GM03348 (cell line): ENCODE data around the gene MORC4.
A peak's percentile ranks its signal among the peaks of the same experiment; 100 is the strongest.

Source experiments
- DNase-seq: peaks from one replicate; pipeline ENCODE4 v3.0.0; 2012; ENCODE audit warnings: low spot score

Gene MORC4

DNA sequence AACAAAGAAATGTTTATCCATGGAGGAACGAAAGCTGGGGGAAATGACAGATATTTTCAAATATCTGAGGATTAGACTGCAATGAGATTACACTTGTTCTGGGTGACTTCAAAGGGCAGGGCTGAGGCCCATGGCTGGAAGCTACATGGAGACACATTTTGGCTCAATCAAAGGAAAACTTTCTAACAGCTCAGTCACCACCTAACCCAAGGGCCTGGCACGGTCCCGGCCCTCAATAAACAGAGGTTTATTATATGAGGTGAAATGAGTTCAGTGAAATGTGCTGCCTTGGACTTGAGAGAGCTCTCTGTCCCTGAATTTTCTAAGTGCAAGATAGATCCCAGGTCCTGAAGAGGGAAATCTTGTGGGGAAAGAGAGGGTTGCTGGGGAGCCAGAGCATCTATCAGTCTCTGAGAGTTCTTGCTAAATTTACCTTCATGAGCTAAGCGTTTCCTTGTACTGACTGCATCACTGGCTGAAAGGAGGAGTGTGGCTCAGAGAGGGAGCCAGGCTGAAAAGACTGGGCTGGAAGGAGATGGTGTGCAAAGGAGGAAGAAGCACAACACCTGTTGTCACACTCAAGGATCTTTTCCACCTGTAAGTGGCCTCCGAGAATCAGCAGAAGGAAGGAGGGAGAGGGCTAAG, 94.8 kb downstream of the MORC4 start:
- no peak for DNase-seq

DNA sequence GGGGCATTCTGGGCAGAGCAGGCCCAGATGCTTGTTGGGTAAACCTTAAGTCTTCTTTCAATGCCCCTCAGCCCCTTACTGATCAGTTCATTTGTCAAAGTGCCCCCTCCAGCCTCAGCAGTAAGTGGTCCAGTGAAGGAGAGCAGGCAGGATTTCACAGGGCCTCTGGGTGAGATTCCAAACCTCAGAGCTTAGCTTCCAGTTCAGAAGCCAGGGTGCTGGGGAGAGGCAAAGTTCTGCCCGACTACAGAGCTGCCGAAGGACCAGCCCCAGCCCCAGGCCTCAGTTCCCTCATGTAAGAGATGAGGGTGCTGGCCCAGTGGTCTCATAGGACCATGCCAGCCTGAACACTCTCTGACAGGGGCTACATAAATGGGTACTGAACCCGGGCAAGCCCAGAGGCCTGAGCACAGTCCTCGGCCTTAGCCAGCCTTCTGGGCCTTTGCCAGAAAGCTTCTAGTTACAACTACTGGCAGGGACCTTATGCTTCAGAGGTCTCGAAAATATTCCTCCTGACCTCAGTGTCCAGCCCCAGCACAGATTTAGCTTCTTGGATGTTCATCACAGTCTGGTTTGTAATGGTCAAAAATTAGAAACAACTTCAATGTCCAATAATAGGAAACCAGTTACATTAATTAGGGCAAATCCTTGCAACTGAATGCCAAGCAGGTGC, 96.0 kb downstream of the MORC4 start:
- DNase-seq, result no peak

DNA sequence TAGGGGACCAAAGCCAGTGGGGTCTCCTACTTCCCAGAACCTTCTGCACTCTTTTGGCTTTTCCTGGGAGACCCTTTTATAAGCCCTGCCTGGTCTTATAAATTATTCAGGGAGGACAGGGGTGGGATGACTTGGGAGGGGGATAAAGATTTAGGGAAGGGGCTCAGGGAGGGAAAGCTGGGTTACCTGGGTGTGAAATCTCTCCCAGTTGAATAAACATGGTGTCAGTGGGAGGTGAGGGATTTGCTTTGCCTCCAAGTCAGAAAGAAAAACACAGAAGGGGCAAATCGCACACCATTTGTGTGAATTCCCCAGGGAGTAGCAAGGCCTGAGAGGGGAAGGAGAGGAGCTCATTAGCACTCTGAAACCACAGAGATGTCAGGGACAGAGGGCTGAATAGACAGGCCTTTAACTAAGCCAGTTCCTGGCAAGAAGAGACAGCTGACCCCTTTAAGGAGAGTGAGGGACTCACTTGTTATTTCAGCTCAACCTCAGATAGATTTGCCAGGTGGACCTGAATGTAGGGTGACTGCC, 96.7 kb downstream of the MORC4 start, which contains the start of gene RIPPLY1:
Gene RIPPLY1, minus strand, starts transcription at position 51 of the 534 bp plus-strand sequence. CDS start 54 bp downstream, outside the sequence.
- no peak for DNase-seq

DNA sequence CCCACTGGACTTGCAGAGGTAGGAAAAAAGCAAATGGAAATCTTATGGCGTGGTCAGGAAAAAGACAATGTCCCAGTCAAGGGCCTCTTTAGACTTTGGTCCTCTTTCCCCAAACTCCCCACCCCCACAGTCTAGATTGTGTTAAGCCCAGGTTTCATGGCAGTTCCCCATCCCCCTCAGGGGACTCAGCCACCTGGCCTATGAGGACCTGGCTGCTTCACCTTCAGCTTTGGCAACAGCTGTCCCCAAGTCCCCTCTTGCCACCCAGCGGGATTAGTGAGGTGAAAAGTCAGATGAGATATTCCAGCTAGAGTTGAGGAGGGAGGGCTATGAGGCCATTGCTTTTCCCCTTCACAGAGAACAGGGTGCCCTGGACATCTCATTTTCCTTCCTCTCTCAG, 97.3 kb downstream of the MORC4 start:
- no peak for DNase-seq

DNA sequence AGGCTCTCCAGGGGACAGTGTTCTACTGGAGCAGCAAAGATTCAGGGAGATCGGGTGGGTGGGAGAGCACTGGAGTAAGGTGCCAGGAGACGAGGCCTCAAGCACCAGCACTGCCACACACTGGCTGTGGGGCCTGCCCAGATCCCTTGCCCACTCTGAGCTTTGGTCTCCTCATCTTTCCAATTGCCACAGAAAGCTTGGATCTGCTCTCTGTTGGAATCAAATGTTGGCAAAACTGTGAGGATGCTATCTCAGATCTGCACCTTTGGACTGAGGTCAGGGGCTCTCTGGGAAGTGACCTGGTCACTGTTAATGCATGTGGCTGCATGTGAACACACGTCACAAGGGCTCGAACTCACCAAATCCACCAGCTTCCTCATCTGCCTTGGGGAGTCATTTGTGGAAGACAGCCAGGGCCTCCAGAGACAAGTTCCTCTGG, 98.2 kb downstream of the MORC4 start:
- no peak for DNase-seq

DNA sequence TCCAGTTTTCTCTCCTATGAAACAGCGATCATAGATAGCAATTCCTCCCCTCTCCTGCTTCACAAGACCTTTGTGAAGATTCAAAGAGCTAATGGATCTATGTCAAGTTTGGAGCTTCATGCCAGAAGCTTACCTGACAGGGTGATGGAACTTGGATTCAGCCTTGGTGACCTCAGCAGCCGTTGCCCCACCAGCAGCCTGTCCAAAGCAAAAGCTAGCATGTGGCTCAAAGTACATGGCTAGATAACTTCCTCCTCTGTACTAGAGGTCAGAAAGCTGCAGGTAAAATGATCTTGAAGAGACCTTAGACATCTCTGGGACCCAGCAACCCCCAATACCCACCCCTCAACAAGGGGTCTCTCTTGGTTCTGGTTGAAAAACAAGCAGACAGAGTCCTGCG, 98.7 kb downstream of the MORC4 start:
- no peak for DNase-seq

DNA sequence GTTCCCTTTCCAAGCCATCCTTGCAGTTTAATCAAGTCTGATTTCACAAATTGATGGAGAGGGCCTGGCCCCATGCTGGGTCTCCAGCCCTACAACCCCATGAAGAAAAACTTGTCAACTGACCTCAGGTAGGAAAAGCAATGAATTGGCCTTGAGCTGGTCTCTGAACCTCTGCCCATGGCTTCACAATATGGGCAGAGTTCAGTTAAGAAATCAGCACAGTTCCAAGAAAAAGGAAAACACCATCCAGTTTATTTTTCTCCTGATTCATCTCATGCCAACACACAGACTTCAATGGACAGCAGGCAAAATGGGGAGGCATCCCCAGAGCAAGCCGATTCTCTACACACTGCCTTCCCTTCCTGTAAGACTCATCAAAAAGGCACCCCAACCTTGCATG, 100.2 kb downstream of the MORC4 start:
- DNase-seq, result no peak

DNA sequence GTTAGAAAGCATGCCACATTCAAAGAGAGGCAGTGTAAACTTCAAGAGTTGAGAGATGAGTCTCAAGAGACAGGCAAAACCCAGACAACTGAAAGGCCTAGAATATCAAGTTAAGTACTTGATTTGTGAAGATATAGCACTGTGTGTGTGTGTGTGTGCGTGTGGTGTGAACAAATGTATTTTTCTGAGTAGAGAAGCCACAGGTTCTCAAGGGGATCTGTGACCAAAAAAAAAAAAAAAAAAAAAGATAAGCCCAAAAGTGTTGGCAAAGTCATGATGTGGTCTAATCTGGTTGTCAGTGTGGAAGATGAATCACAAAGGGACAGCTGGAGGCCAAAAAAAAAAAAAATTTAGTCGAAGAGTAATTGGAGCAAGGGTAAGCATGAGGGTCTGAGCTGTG, 100.7 kb downstream of the MORC4 start:
- no peak for DNase-seq

DNA sequence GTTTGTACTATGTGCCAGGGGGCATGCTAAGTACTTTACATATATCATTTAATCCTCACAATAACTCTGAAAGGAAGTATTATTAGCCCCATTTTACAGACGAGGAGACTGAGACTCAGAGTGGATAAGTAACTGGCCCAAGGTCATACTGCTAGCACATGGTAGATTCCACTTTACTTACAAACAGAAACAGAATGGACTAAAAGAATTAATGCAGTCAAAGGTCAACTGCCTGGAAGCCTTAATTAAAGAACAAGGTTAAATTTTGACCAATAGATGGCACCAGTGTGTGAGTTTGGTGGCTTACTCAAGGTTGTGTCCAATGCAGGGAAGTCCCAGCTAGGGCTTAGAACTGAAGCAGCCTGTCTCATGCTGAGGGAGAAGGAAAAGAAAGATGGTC, 101.5 kb downstream of the MORC4 start:
- DNase-seq, result peak; percentile 34

DNA sequence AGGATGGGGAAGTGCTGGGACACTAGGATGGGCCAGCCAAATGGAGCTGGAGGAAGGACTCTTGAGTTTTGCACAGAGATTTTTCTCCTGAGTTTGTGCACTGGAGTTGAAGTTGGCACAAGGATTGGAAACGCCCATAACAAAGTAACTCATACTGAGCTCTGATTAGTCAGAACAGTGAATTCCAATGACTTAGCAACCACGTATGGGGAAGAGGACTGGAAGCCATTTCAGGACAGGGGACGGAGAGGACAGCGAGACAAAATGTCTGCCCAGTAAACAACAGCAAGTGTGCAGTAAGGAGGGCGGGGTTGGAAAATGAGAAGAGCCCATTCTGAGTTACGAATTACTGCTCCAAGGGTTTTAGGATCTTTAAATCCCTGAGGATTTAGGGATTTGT, 102.8 kb downstream of the MORC4 start:
- no peak for DNase-seq

DNA sequence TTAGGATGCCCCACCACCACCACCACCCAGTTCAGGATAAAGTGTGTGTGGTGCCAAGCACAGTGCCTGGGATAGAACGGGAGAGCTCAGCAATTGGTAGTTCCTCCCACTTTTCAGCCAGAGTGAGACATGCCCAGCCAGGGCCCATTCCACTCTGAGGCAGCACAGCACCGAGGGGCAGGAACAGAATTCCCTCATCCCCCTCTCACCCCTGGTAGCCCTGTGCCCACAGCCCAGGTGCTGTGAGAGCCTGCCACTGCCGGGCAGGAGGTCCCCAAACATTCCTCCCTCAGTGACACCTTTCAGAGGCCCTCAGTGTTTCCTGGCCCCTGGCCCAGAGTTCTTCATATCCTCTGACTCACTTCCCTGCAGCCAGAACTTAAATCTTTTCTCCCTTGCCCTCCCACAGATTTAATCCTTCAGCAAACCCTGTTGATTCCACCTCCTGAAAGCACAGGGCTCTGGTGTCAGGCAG, 105.0 kb downstream of the MORC4 start:
- peak; percentile 47 for DNase-seq

DNA sequence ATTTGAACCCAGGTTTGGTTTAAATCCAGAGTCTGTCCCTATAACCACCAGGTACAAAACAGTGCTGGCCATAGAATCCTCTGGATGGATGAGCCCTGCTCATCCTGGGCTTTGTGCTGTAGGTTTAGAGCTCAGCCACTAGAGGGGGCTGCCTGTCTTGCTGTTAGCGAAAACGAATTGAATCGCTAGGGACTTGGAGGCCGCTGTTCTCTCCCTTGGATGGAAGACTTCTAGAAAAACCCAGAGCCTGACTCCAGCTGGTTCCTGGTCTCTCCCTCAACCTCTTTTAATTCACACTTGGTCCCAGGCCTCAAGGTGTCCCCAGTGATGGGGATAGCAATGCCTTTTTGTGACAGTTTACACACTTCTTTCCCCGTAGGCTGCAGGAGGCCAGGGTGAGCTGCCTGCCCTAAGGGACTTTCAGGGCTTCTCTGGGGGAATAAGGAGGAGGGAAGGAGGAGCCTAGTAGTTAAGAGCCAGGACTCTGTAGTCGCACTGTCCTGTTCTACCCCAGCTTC, 105.6 kb downstream of the MORC4 start:
- peak; percentile 64 for DNase-seq

DNA sequence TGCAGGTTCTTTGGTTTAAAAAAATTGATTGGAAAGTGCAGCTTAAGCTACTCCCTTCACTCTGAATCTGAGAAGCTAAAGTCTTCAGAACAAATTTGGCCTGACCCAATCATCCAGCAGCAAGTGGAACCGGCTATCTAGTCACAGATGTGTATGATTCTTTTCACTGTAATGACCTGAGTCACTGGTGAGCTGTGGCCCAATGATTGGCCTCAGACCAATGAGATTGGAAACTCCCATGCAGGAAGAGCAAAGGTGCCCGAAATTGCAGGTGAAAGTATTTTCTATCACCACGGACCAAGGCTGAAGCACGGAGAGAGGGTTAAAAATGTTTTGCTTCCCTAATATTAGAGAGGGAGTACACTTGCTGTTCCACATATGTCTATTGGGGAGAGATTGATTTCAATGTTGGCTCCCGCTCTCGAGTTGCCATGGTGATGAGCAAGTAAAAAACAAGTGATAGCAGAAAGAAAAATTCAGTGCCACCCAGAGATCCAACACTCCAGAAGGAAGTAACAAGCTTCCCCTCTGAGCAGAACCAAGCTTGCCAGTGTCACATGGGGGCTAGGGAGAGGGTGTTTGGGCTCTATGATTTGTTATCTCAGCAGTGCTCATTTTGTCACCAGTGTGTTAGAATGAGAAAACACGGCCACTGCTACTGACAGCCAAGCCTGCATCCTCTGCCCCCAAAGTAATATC, 108.1 kb downstream of the MORC4 start:
- no peak for DNase-seq
